NCI-H460 (cell line): ENCODE results near the gene C2orf68. TPM values are rescaled to one million over a fixed set of nuclear protein-coding genes. Genes with fewer than 3 reads are reported as not detected.
A peak's percentile ranks its signal among the peaks of the same experiment; 100 is the strongest.
"Not testable (repeated sequence)": the region's sequence is repeated elsewhere in the genome, so short reads cannot be mapped to it uniquely, and the experiment has no call there.

Source experiments
- DNase-seq: peaks from one replicate; pipeline ENCODE4 v3.0.0-alpha.2; 2016; ENCODE audit warnings: low read depth; ENCODE audit errors: extremely low read depth
- total RNA-seq: library from RNA; depleted of rRNA; stranded (reverse); fragments of >200 nt; shearing (Covaris generic); gene quantifications from 2 replicates; pipeline ENCODE4 v1.2.3, GENCODE V29; 2014

C2orf68 gene
- total RNA-seq, 1 experiment from 2014 or later, result 42.3 TPM

GRCh38 chr2:85635011-85635410 lies 23.1 kb upstream of the C2orf68 start:
- DNase-seq, result no peak

GRCh38 chr2:85631316-85631715 lies 19.4 kb upstream of the C2orf68 start:
- DNase-seq, result no peak

- DNase-seq, result no peak
These were observed 16.8 kb upstream of the C2orf68 start for GRCh38 chr2:85628658-85629057.

GRCh38 chr2:85623991-85624390 lies 12.1 kb upstream of the C2orf68 start:
- DNase-seq, result no peak

- DNase-seq, result no peak
These were observed 9.5 kb upstream of the C2orf68 start for GRCh38 chr2:85621338-85621737.

GRCh38 chr2:85619617-85620016 lies 7.8 kb upstream of the C2orf68 start:
- no peak for DNase-seq

- not testable (repeated sequence) for DNase-seq
These were observed 5.9 kb upstream of the C2orf68 start for GRCh38 chr2:85617723-85618122.

GRCh38 chr2:85615413-85615728 lies 3.5 kb upstream of the C2orf68 start:
- no peak for DNase-seq

- not testable (repeated sequence) for DNase-seq
These were observed 2.9 kb upstream of the C2orf68 start for GRCh38 chr2:85614757-85615156.

GRCh38 chr2:85613717-85614515 lies 2.0 kb upstream of the C2orf68 start:
- DNase-seq, result no peak

- no peak for DNase-seq
These were observed 605 bp downstream of the C2orf68 start for GRCh38 chr2:85611217-85611704.

- no peak for DNase-seq
These were observed 4.3 kb downstream of the C2orf68 start for GRCh38 chr2:85607268-85608215.

GRCh38 chr2:85606116-85606455 lies 5.8 kb downstream of the C2orf68 start:
- DNase-seq, result no peak

- no peak for DNase-seq
These were observed 6.3 kb downstream of the C2orf68 start for GRCh38 chr2:85605406-85606115.

GRCh38 chr2:85604568-85605339 lies 7.1 kb downstream of the C2orf68 start:
- no peak for DNase-seq

GRCh38 chr2:85604133-85604444 lies 7.8 kb downstream of the C2orf68 start:
- DNase-seq, result not testable (repeated sequence)

- peak; percentile 84 for DNase-seq
These were observed 9.2 kb downstream of the C2orf68 start, which contains the start of gene TMEM150A for GRCh38 chr2:85602476-85603234. TSS of gene TMEM150A (minus strand) at chr2:85602698. CDS start at chr2:85601948, 750 bp downstream.

- DNase-seq, result no peak
These were observed 9.9 kb downstream of the C2orf68 start for GRCh38 chr2:85601771-85602475.
